Memory B cell (primary cell): ENCODE data around the gene ZSCAN2.

Experiments used
- ATAC-seq: fragments of 150-1000 bp; cut with Tn5 transposase; 2 replicates; pipeline ENCODE4 v1.10.0; 2021; ENCODE audit warnings: low read depth, mild to moderate bottlenecking, moderate library complexity
- DNase-seq, 2 donors: peaks; one replicate each; pipeline ENCODE4 v3.0.0; 2022; ENCODE audit warnings: low spot score in 2 of 2
- H3K27ac Mint-ChIP-seq: one replicate; pipeline ENCODE4 v1.8.0; 2022; ENCODE audit warnings: mild to moderate bottlenecking, moderate library complexity, mixed read lengths
- H3K27me3 Mint-ChIP-seq: one replicate; pipeline ENCODE4 v1.8.0; 2022; ENCODE audit warnings: mixed read lengths
- H3K36me3 Mint-ChIP-seq: one replicate; pipeline ENCODE4 v1.8.0; 2022; ENCODE audit warnings: mild to moderate bottlenecking, mixed read lengths
- H3K4me1 Mint-ChIP-seq: one replicate; pipeline ENCODE4 v1.8.0; 2022; ENCODE audit warnings: mixed read lengths
- H3K4me3 Mint-ChIP-seq: one replicate; pipeline ENCODE4 v1.8.0; 2022; ENCODE audit warnings: mild to moderate bottlenecking, moderate library complexity, mixed read lengths
- H3K9me3 Mint-ChIP-seq: one replicate; pipeline ENCODE4 v1.8.0; 2022; ENCODE audit warnings: mixed read lengths

ZSCAN2 gene

DNA sequence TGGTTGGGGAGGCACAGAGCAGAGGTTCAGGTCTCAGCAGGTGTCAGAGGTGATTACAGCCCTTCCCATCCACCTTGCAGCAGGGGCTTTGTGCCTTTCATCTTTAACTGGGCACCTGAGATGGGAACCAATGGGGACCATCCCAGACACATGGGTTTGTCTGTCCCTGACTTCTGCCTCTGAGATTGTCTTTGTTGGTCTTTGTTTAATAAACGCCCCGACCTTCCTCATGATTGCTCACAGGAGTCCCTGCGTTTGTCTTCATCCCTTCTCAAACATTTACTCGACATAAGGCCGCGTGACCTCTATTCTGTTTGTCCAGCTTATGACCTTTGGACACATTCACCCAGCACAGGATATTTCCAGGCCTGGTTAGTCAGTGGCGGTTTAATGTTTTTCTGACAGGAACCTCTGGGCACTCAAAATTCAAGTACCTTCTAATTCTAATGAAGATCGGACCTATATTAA, 5.9 kb downstream of the ZSCAN2 start:
- H3K27me3 Mint-ChIP-seq, result no peaks in the 10 kb centered on the region

DNA sequence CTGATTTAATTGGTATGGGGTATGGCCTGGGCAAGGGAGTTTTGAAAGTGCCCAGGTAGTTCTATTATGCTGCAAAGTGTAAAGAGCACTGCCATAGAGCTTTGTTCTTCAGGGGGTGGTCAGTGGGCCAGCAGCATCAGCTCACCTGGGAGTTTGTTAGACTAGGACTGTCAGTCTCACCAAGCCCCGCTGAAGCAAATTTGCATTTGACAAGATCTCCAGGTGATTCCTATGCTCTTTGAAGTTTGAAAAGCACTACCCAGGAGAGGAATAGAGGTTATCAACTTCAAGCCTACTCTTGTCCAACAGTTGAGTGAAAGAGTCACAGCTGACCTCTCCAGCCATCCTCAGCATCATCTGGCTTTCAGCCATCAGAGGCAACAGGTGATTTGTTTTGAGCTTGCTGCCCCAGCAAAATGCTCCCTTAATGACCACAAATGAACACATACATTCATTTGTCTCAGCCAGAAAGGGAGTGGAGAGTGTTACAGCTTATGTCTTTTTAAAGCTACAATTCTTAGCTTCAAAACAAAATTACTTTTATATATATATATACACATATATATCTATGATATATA, 8.0 kb downstream of the ZSCAN2 start:
- peaks cover 32% of the 10 kb centered on the region for H3K4me1 Mint-ChIP-seq

More for the DNA sequence above, 5.9 kb downstream of the ZSCAN2 start:
- ATAC-seq (no peak), DNase-seq (no peak)
- Mint-ChIP-seq H3K9me3 (no peaks in the 10 kb centered on the region), H3K4me1 (peaks cover 43% of the 10 kb centered on the region), H3K27ac (no peak overlapping the region), H3K36me3 (peaks cover 19% of the 10 kb centered on the region), H3K4me3 (no peak overlapping the region)

GRCh38 chr15:84609818-84610525, 9.2 kb downstream of the ZSCAN2 start:
- H3K4me1 Mint-ChIP-seq, result peaks cover 24% of the 10 kb centered on the region
- ATAC-seq (no peak), DNase-seq (no peak)
- H3K36me3 Mint-ChIP-seq, result peaks cover 19% of the 10 kb centered on the region
- H3K27me3 Mint-ChIP-seq, result no peaks in the 10 kb centered on the region
- no peaks in the 10 kb centered on the region for H3K9me3 Mint-ChIP-seq
- H3K4me3 Mint-ChIP-seq, result no peak overlapping the region
- peak overlapping the region; percentile 22 for H3K27ac Mint-ChIP-seq

More for the DNA sequence above, 8.0 kb downstream of the ZSCAN2 start:
- peaks cover 20% of the 10 kb centered on the region for H3K36me3 Mint-ChIP-seq
- H3K27me3 Mint-ChIP-seq, result no peaks in the 10 kb centered on the region
- H3K4me3 Mint-ChIP-seq, result no peak overlapping the region
- no peak for DNase-seq
- no peak overlapping the region for H3K27ac Mint-ChIP-seq
- H3K9me3 Mint-ChIP-seq, result no peaks in the 10 kb centered on the region
- ATAC-seq, result no peak

DNA sequence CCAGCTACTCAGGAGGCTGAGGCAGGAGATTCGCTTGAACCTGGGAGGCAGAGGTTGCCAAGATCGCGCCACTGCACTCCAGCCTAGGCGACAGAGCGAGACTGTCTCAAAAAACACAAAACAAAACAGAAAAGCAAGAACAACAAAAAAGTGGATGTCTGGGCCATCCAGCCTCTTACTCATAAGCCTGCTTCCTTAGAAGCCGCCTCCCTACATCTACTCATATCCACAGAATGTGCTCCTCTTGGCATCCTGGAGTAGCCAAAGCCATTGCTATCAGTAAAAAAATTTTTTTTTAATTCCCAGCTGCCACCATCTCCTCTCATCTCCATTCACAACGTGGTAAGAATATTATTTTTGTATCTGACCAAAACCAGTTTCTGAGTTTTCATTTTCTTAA, 10.8 kb downstream of the ZSCAN2 start:
- Mint-ChIP-seq H3K4me1 (peaks cover 16% of the 10 kb centered on the region), H3K27me3 (no peaks in the 10 kb centered on the region), H3K9me3 (no peaks in the 10 kb centered on the region), H3K4me3 (no peak overlapping the region), H3K27ac (no peak overlapping the region), H3K36me3 (peaks cover 20% of the 10 kb centered on the region)
- DNase-seq, result no peak
- no peak for ATAC-seq

GRCh38 chr15:84616235-84616634, 15.4 kb downstream of the ZSCAN2 start:
- Mint-ChIP-seq H3K36me3 (peaks cover 23% of the 10 kb centered on the region), H3K9me3 (peaks cover 12% of the 10 kb centered on the region), H3K4me1 (peaks cover 3% of the 10 kb centered on the region), H3K27ac (no peak overlapping the region), H3K27me3 (no peaks in the 10 kb centered on the region), H3K4me3 (no peak overlapping the region)
- DNase-seq (no peak), ATAC-seq (no peak)

GRCh38 chr15:84620626-84621025, 19.8 kb downstream of the ZSCAN2 start:
- Mint-ChIP-seq H3K36me3 (peaks cover 40% of the 10 kb centered on the region), H3K4me1 (peaks cover 1% of the 10 kb centered on the region), H3K4me3 (no peak overlapping the region), H3K27me3 (no peaks in the 10 kb centered on the region), H3K9me3 (peaks cover 12% of the 10 kb centered on the region), H3K27ac (no peak overlapping the region)
- ATAC-seq (no peak), DNase-seq (no peak)

- H3K9me3 Mint-ChIP-seq, result peaks cover 12% of the 10 kb centered on the region
- H3K27ac Mint-ChIP-seq, result no peak overlapping the region
- H3K27me3 Mint-ChIP-seq, result no peaks in the 10 kb centered on the region
- no peaks in the 10 kb centered on the region for H3K4me1 Mint-ChIP-seq
- H3K4me3 Mint-ChIP-seq, result no peak overlapping the region
- no peak for ATAC-seq
- DNase-seq, result no peak
- peaks cover 37% of the 10 kb centered on the region for H3K36me3 Mint-ChIP-seq
Observed at GRCh38 chr15:84621358-84621979, 20.7 kb downstream of the ZSCAN2 start.

- no peak for ATAC-seq
- Mint-ChIP-seq H3K27ac (no peak overlapping the region), H3K36me3 (peaks cover 36% of the 10 kb centered on the region), H3K4me1 (no peaks in the 10 kb centered on the region), H3K9me3 (peaks cover 12% of the 10 kb centered on the region), H3K27me3 (no peaks in the 10 kb centered on the region), H3K4me3 (no peak overlapping the region)
- DNase-seq, result no peak
Observed at GRCh38 chr15:84624359-84624758, 23.6 kb downstream of the ZSCAN2 start.

DNA sequence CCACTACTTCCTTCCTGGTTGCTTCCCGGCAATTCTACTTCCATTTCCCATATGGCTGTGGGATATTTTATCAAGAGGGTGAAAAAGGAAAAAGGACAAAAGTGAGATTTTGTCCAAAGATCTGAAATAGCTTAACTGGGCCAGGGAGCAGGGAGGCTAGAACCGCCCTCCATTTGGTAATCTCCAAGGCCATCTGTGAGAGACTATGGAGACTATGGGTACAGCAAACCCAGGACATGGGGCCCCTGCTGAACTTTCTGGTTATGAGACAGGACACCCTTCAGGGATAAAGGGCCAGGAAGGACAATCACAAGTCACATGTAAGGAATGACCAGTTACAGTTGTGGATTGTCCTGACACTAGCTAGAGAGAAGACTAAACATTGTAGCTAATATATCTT, 24.3 kb downstream of the ZSCAN2 start:
- Mint-ChIP-seq H3K4me3 (no peak overlapping the region), H3K4me1 (no peaks in the 10 kb centered on the region)

GRCh38 chr15:84629033-84629432, 28.2 kb downstream of the ZSCAN2 start:
- peaks cover 14% of the 10 kb centered on the region for H3K4me1 Mint-ChIP-seq
- peaks cover 11% of the 10 kb centered on the region for H3K36me3 Mint-ChIP-seq
- no peak overlapping the region for H3K4me3 Mint-ChIP-seq
- H3K27me3 Mint-ChIP-seq, result no peaks in the 10 kb centered on the region
- ATAC-seq, result no peak
- H3K27ac Mint-ChIP-seq, result no peak overlapping the region
- DNase-seq, result no peak
- no peaks in the 10 kb centered on the region for H3K9me3 Mint-ChIP-seq

More for the DNA sequence above, 24.3 kb downstream of the ZSCAN2 start:
- H3K27me3 Mint-ChIP-seq, result no peaks in the 10 kb centered on the region
- H3K36me3 Mint-ChIP-seq, result peaks cover 32% of the 10 kb centered on the region
- H3K9me3 Mint-ChIP-seq, result peaks cover 10% of the 10 kb centered on the region
- H3K27ac Mint-ChIP-seq, result no peak overlapping the region
- no peak for DNase-seq
- ATAC-seq, result no peak

- peak overlapping the region; percentile 85 for H3K27ac Mint-ChIP-seq
- peaks cover 25% of the 10 kb centered on the region for H3K4me1 Mint-ChIP-seq
- no peaks in the 10 kb centered on the region for H3K36me3 Mint-ChIP-seq
- DNase-seq (no peak), ATAC-seq (no peak)
- no peaks in the 10 kb centered on the region for H3K9me3 Mint-ChIP-seq
- no peaks in the 10 kb centered on the region for H3K27me3 Mint-ChIP-seq
- H3K4me3 Mint-ChIP-seq, result peak overlapping the region; percentile 96
Observed at GRCh38 chr15:84631706-84632272, 31.0 kb downstream of the ZSCAN2 start.

- H3K4me3 Mint-ChIP-seq, result peak overlapping the region; percentile 98
- ATAC-seq (peak; percentile 61), DNase-seq (peak; percentile 60 to 68)
- no peaks in the 10 kb centered on the region for H3K9me3 Mint-ChIP-seq
- H3K27ac Mint-ChIP-seq, result peak overlapping the region; percentile 92
- H3K36me3 Mint-ChIP-seq, result peaks cover 6% of the 10 kb centered on the region
- peaks cover 28% of the 10 kb centered on the region for H3K4me1 Mint-ChIP-seq
- no peaks in the 10 kb centered on the region for H3K27me3 Mint-ChIP-seq
Observed at GRCh38 chr15:84633311-84634227, 32.8 kb downstream of the ZSCAN2 start.

DNA sequence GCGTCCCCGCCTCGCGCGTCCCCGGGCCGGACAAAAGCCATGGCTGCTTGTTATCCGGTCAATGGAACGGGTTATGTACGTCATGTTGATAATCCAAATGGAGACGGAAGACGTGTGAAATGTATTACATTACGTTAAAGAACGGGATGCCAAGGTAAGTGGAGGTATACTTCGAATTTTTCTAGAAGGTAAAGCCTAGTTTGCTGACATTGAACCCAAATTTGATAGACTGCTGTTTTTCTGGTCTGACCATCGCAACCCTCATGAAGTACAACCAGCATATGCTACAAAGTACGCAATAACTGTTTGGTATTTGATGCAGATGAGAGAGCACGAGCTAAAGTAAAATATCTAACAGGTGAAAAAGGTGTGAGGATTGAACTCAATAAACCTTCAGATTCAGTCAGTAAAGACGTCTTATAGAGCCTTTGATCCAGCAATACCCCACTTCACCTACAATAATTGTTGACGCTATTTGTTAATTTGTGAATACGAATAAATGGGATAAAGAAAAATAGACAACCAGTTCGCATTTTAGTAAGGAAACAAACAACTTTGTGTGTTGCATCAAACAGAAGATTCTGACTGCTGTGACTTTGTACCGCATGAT, 33.5 kb downstream of the ZSCAN2 start:
- H3K27me3 Mint-ChIP-seq, result no peaks in the 10 kb centered on the region
- H3K4me3 Mint-ChIP-seq, result peak overlapping the region; percentile 98
- no peaks in the 10 kb centered on the region for H3K9me3 Mint-ChIP-seq
- ATAC-seq, result no peak
- H3K4me1 Mint-ChIP-seq, result peaks cover 28% of the 10 kb centered on the region
- H3K36me3 Mint-ChIP-seq, result peaks cover 8% of the 10 kb centered on the region
- no peak for DNase-seq
- H3K27ac Mint-ChIP-seq, result peak overlapping the region; percentile 92
